IPS DF 6.9 (cell line): ENCODE data around the gene TWIST2.

Experiments used
- DNase-seq: peaks from one replicate; pipeline ENCODE4 v3.0.0-alpha.2; 2013; ENCODE audit warnings: low read depth, low spot score
- H3K27ac ChIP-seq: one replicate; pipeline ENCODE4 v1.5.1; 2013; ENCODE audit warnings: low read length, control low read depth
- H3K27me3 ChIP-seq: 2 replicates; pipeline ENCODE4 v1.6.1; 2013; ENCODE audit warnings: mild to moderate bottlenecking, low read length; ENCODE audit not compliant: control insufficient read depth, insufficient read depth
- H3K36me3 ChIP-seq: 2 replicates; pipeline ENCODE4 v1.6.1; 2013; ENCODE audit warnings: low read length; ENCODE audit not compliant: control insufficient read depth, insufficient read depth
- H3K4me1 ChIP-seq: 2 replicates; pipeline ENCODE4 v1.6.1; 2013; ENCODE audit warnings: low read length; ENCODE audit not compliant: control insufficient read depth, insufficient read depth
- H3K4me3 ChIP-seq: 2 replicates; pipeline ENCODE4 v1.5.1; 2013; ENCODE audit warnings: mild to moderate bottlenecking, low read length
- H3K9me3 ChIP-seq: 2 replicates; pipeline ENCODE4 v1.6.1; 2013; ENCODE audit warnings: low read length, inconsistent platforms; ENCODE audit not compliant: control insufficient read depth, insufficient read depth
- WGBS: extraction: QIAGEN DNeasy Blood & Tissue Kit; methylation state at CpG from one replicate; pipeline ENCODE4 v1.1.7; 2013; ENCODE audit warnings: mixed read lengths, missing lambda C conversion rate; ENCODE audit not compliant: insufficient read length, insufficient coverage; 5-methylcytosine and 5-hydroxymethylcytosine counted together

TWIST2 gene

GRCh38 chr2:238848976-238849853 lies 1.3 kb downstream of the TWIST2 start:
- Histone ChIP-seq H3K27me3 (no peaks in the 10 kb centered on the region), H3K4me3 (no peak overlapping the region), H3K27ac (no peak overlapping the region), H3K36me3 (no peaks in the 10 kb centered on the region), H3K4me1 (no peaks in the 10 kb centered on the region), H3K9me3 (peaks cover 11% of the 10 kb centered on the region)
- no CpG with 5 or more reads among the region's 70 CpGs for WGBS
- no peak for DNase-seq

- no peaks in the 10 kb centered on the region for H3K27me3 ChIP-seq
- WGBS: no CpG with 5 or more reads among the region's 2 CpGs
These were observed 2.2 kb downstream of the TWIST2 start for GRCh38 chr2:238850091-238850490.

GRCh38 chr2:238851026-238851425 lies 3.1 kb downstream of the TWIST2 start:
- H3K4me1 ChIP-seq: no peaks in the 10 kb centered on the region
- no CpG with 5 or more reads among the region's 5 CpGs for WGBS
- DNase-seq: no peak
- no peak overlapping the region for H3K4me3 ChIP-seq
- H3K27me3 ChIP-seq: no peaks in the 10 kb centered on the region
- H3K27ac ChIP-seq: no peak overlapping the region
- peaks cover 13% of the 10 kb centered on the region for H3K9me3 ChIP-seq
- no peaks in the 10 kb centered on the region for H3K36me3 ChIP-seq

More at GRCh38 chr2:238850091-238850490, 2.2 kb downstream of the TWIST2 start:
- Histone ChIP-seq H3K27ac (no peak overlapping the region), H3K9me3 (peaks cover 16% of the 10 kb centered on the region), H3K4me1 (no peaks in the 10 kb centered on the region), H3K4me3 (no peak overlapping the region), H3K36me3 (no peaks in the 10 kb centered on the region)
- DNase-seq: no peak

- H3K4me1 ChIP-seq: no peaks in the 10 kb centered on the region
- H3K9me3 ChIP-seq: peaks cover 16% of the 10 kb centered on the region
- H3K4me3 ChIP-seq: no peak overlapping the region
- no peaks in the 10 kb centered on the region for H3K36me3 ChIP-seq
- H3K27me3 ChIP-seq: no peaks in the 10 kb centered on the region
- DNase-seq: no peak
- WGBS: no CpG with 5 or more reads among the region's 3 CpGs
- H3K27ac ChIP-seq: no peak overlapping the region
These were observed 3.9 kb downstream of the TWIST2 start for GRCh38 chr2:238851761-238852160.

- DNase-seq: no peak
- WGBS: no CpG with 5 or more reads among the region's 9 CpGs
These were observed 4.5 kb downstream of the TWIST2 start for GRCh38 chr2:238852206-238852869.

GRCh38 chr2:238853218-238853617 lies 5.3 kb downstream of the TWIST2 start:
- WGBS: no CpG with 5 or more reads among the region's 1 CpG
- Histone ChIP-seq H3K4me3 (no peak overlapping the region), H3K36me3 (no peaks in the 10 kb centered on the region), H3K27ac (no peak overlapping the region), H3K9me3 (peaks cover 21% of the 10 kb centered on the region), H3K4me1 (no peaks in the 10 kb centered on the region), H3K27me3 (no peaks in the 10 kb centered on the region)
- no peak for DNase-seq

More at GRCh38 chr2:238852206-238852869, 4.5 kb downstream of the TWIST2 start:
- Histone ChIP-seq H3K36me3 (no peaks in the 10 kb centered on the region), H3K27me3 (no peaks in the 10 kb centered on the region), H3K27ac (no peak overlapping the region), H3K4me1 (no peaks in the 10 kb centered on the region), H3K9me3 (peaks cover 20% of the 10 kb centered on the region), H3K4me3 (no peak overlapping the region)

GRCh38 chr2:238853721-238854120 lies 5.8 kb downstream of the TWIST2 start:
- DNase-seq: no peak
- peaks cover 20% of the 10 kb centered on the region for H3K9me3 ChIP-seq
- no peaks in the 10 kb centered on the region for H3K36me3 ChIP-seq
- WGBS: no CpG with 5 or more reads among the region's 9 CpGs
- H3K27ac ChIP-seq: no peak overlapping the region
- H3K4me1 ChIP-seq: no peaks in the 10 kb centered on the region
- no peak overlapping the region for H3K4me3 ChIP-seq
- H3K27me3 ChIP-seq: no peaks in the 10 kb centered on the region

- H3K4me3 ChIP-seq: no peak overlapping the region
- H3K4me1 ChIP-seq: no peaks in the 10 kb centered on the region
- no CpG with 5 or more reads among the region's 8 CpGs for WGBS
- no peak overlapping the region for H3K27ac ChIP-seq
- peaks cover 18% of the 10 kb centered on the region for H3K9me3 ChIP-seq
- no peaks in the 10 kb centered on the region for H3K27me3 ChIP-seq
- no peak for DNase-seq
- H3K36me3 ChIP-seq: no peaks in the 10 kb centered on the region
These were observed 6.4 kb downstream of the TWIST2 start for GRCh38 chr2:238854246-238854645.

- H3K4me1 ChIP-seq: no peaks in the 10 kb centered on the region
- WGBS: no CpG with 5 or more reads among the region's 18 CpGs
- H3K4me3 ChIP-seq: no peak overlapping the region
- no peaks in the 10 kb centered on the region for H3K27me3 ChIP-seq
- H3K36me3 ChIP-seq: no peaks in the 10 kb centered on the region
- no peak for DNase-seq
- peaks cover 18% of the 10 kb centered on the region for H3K9me3 ChIP-seq
- no peak overlapping the region for H3K27ac ChIP-seq
These were observed 6.9 kb downstream of the TWIST2 start for GRCh38 chr2:238854699-238855229.

GRCh38 chr2:238855299-238855698 lies 7.4 kb downstream of the TWIST2 start:
- Histone ChIP-seq H3K4me1 (no peaks in the 10 kb centered on the region), H3K36me3 (no peaks in the 10 kb centered on the region), H3K9me3 (peaks cover 23% of the 10 kb centered on the region), H3K27me3 (no peaks in the 10 kb centered on the region), H3K27ac (no peak overlapping the region), H3K4me3 (no peak overlapping the region)
- WGBS: no CpG with 5 or more reads among the region's 9 CpGs
- DNase-seq: no peak
